GM23338 (cell line): ENCODE data around the gene SOAT1. TPM values are rescaled to one million over a fixed set of nuclear protein-coding genes. Genes with fewer than 3 reads are reported as not detected.

Experiments used
- ATAC-seq: fragments of 200-7000 bp; cut with Tn5 transposase; 3 replicates; pipeline ENCODE4 v1.9.1; 2020
- DNase-seq: peaks from one replicate; pipeline ENCODE4 v3.0.0-alpha.2; 2015; ENCODE audit warnings: low spot score
- H2AFZ ChIP-seq: fragments of 200-600 bp; sonication (generic); 2 replicates; pipeline ENCODE4 v1.8.0; 2016; ENCODE audit warnings: antibody characterized with exemption, mild to moderate bottlenecking, moderate library complexity
- H3F3A ChIP-seq: fragments of 200-600 bp; sonication (generic); replicated peaks from 2 replicates; pipeline ENCODE4 v1.8.0; 2017; ENCODE audit warnings: antibody characterized with exemption, mixed run types, low read depth
- H3K27ac ChIP-seq: fragments of 200-600 bp; sonication (generic); 2 replicates; pipeline ENCODE4 v1.6.1; 2016; ENCODE audit warnings: low read depth
- H3K27me3 ChIP-seq: fragments of 200-600 bp; sonication (generic); 2 replicates; pipeline ENCODE4 v1.8.0; 2016; ENCODE audit warnings: mild to moderate bottlenecking, mixed run types, moderate library complexity; ENCODE audit not compliant: insufficient read depth
- H3K36me3 ChIP-seq: fragments of 200-600 bp; sonication (generic); 2 replicates; pipeline ENCODE4 v1.8.0; 2016; ENCODE audit warnings: mild to moderate bottlenecking; ENCODE audit not compliant: insufficient read depth
- H3K4me1 ChIP-seq: fragments of 200-600 bp; sonication (generic); 2 replicates; pipeline ENCODE4 v1.8.0; 2016; ENCODE audit warnings: mild to moderate bottlenecking, moderate library complexity; ENCODE audit not compliant: insufficient read depth
- H3K4me2 ChIP-seq: fragments of 200-600 bp; sonication (generic); 2 replicates; pipeline ENCODE4 v1.7.1; 2017; ENCODE audit warnings: mixed run types
- H3K4me3 ChIP-seq: fragments of 200-600 bp; sonication (generic); 2 replicates; pipeline ENCODE4 v1.6.1; 2016; ENCODE audit warnings: mixed run types
- H3K79me2 ChIP-seq: fragments of 200-600 bp; sonication (generic); replicated peaks from 2 replicates; pipeline ENCODE4 v1.8.0; 2017; ENCODE audit warnings: mild to moderate bottlenecking; ENCODE audit not compliant: insufficient read depth
- H3K9me2 ChIP-seq: fragments of 200-600 bp; sonication (generic); 2 replicates; pipeline ENCODE4 v1.8.0; 2017; ENCODE audit not compliant: insufficient read depth
- H4K20me1 ChIP-seq: fragments of 200-600 bp; sonication (generic); replicated peaks from 2 replicates; pipeline ENCODE4 v1.8.0; 2017; ENCODE audit warnings: mild to moderate bottlenecking; ENCODE audit not compliant: insufficient read depth
- H3K27ac Mint-ChIP-seq: 2 replicates; pipeline ENCODE4 v1.8.0; 2020; ENCODE audit warnings: inconsistent platforms, mild to moderate bottlenecking, moderate library complexity, mixed read lengths
- H3K27me3 Mint-ChIP-seq: 3 replicates; pipeline ENCODE4 v1.8.0; 2022; ENCODE audit warnings: low read depth, mild to moderate bottlenecking, moderate library complexity, mixed read lengths, inconsistent platforms; ENCODE audit not compliant: insufficient read depth, poor library complexity
- H3K36me3 Mint-ChIP-seq: 3 replicates; pipeline ENCODE4 v1.8.0; 2021; ENCODE audit warnings: low read depth, mild to moderate bottlenecking, inconsistent platforms, moderate library complexity, mixed read lengths
- H3K4me1 Mint-ChIP-seq: 3 replicates; pipeline ENCODE4 v1.8.0; 2020; ENCODE audit warnings: mild to moderate bottlenecking, inconsistent platforms, mixed read lengths
- H3K4me3 Mint-ChIP-seq: 3 replicates; pipeline ENCODE4 v1.8.0; 2021; ENCODE audit warnings: moderate library complexity, mild to moderate bottlenecking, inconsistent platforms, mixed read lengths
- H3K9me3 Mint-ChIP-seq: 3 replicates; pipeline ENCODE4 v1.8.0; 2020; ENCODE audit warnings: moderate library complexity, mild to moderate bottlenecking, inconsistent platforms, mixed read lengths
- CTCF ChIP-seq, 2 experiments: fragments of 200-600 bp in 1 of 2; sonication (generic) in 1 of 2; conservative IDR thresholded peaks; 2 replicates each; pipeline versions ENCODE4 v1.5.1 to v1.6.1; 2016 to 2017; ENCODE audit warnings: antibody characterized with exemption in 2 of 2, low read depth in 2 of 2, mild to moderate bottlenecking in 2 of 2, moderate library complexity in 1 of 2
- EZH2 ChIP-seq: fragments of 200-600 bp; sonication (generic); IDR thresholded peaks from one replicate; pipeline ENCODE4 v1.8.0; 2017; ENCODE audit warnings: antibody characterized with exemption, mild to moderate bottlenecking, low read depth; ENCODE audit not compliant: unreplicated experiment
- JUNB ChIP-seq: IDR thresholded peaks from one replicate; pipeline ENCODE4 v1.6.1; 2016; ENCODE audit warnings: antibody characterized with exemption; ENCODE audit not compliant: unreplicated experiment
- NANOG ChIP-seq: IDR thresholded peaks from 2 replicates; pipeline ENCODE4 v1.6.1; 2016; ENCODE audit warnings: antibody characterized with exemption, borderline replicate concordance
- POLR2AphosphoS5 ChIP-seq: IDR thresholded peaks from 2 replicates; pipeline ENCODE4 v1.6.1; 2016; ENCODE audit warnings: antibody characterized with exemption, low read depth
- STAT1 ChIP-seq: IDR thresholded peaks from one replicate; pipeline ENCODE4 v1.6.1; 2016; ENCODE audit warnings: antibody characterized with exemption; ENCODE audit not compliant: unreplicated experiment
- ZNF114 ChIP-seq: fragments of 250-450 bp; sonication (Bioruptor Pico); IDR thresholded peaks from 2 replicates; pipeline ENCODE4 v1.5.0; 2020; ENCODE audit warnings: mild to moderate bottlenecking, moderate library complexity
- ZNF331 ChIP-seq: fragments of 250-450 bp; sonication (Bioruptor Pico); IDR thresholded peaks from 2 replicates; pipeline ENCODE4 v1.5.0; 2020; ENCODE audit warnings: low read depth, mild to moderate bottlenecking, moderate library complexity
- ZNF462 ChIP-seq: fragments of 250-450 bp; sonication (Bioruptor Pico); IDR thresholded peaks from 2 replicates; pipeline ENCODE4 v1.5.0; 2020; ENCODE audit warnings: mild to moderate bottlenecking, moderate library complexity
- polyA plus RNA-seq: library from polyadenylated mRNA; unstranded; fragments of >200 nt; fragmentation: Nextera tagmentation; extraction: Ambion mirVana; gene quantifications from 2 replicates; pipeline ENCODE4 v1.2.1, GENCODE V29; 2016
- total RNA-seq: library from RNA; depleted of rRNA; stranded (reverse); fragments of >200 nt; shearing (Covaris generic); gene quantifications from 2 replicates; pipeline ENCODE4 v1.2.3, GENCODE V29; 2014

SOAT1 gene
- total and polyA plus RNA-seq, 2 experiments from 2014 or later = 1.3 to 2.6 TPM

GRCh38 chr1:179251675-179252074 lies 41.9 kb upstream of the SOAT1 start (continued):
- TF ChIP-seq ZNF462 (CRISPR knock-in tag) (no peak), STAT1 (no peak)

- H3K4me1 Mint-ChIP-seq = no peaks in the 10 kb centered on the region
- H3K36me3 Mint-ChIP-seq = no peaks in the 10 kb centered on the region
- no peak for TF ChIP-seq STAT1
- no peak for TF ChIP-seq EZH2
- TF ChIP-seq NANOG = no peak
- TF ChIP-seq CTCF (conservative IDR thresholded peaks at IDR 0.05; ENCODE audit: low read depth in 2 of 2) = no peak
- no peak for TF ChIP-seq POLR2AphosphoS5
- TF ChIP-seq JUNB = no peak
- no peak for TF ChIP-seq ZNF331 (CRISPR knock-in tag)
- no peak for TF ChIP-seq ZNF114 (CRISPR knock-in tag)
- no peak for TF ChIP-seq ZNF462 (CRISPR knock-in tag)
Measured at GRCh38 chr1:179252606-179253005, 41.0 kb upstream of the SOAT1 start.

More at GRCh38 chr1:179252606-179253005, 41.0 kb upstream of the SOAT1 start:
- DNase-seq = no peak
- H3K79me2 ChIP-seq = no peaks in the 10 kb centered on the region
- no peaks in the 10 kb centered on the region for H3K9me2 ChIP-seq
- H3K27ac ChIP-seq = no peak overlapping the region
- no peaks in the 10 kb centered on the region for H4K20me1 ChIP-seq
- H3K27ac Mint-ChIP-seq = no peak overlapping the region
- no peak overlapping the region for H3K4me3 ChIP-seq
- H3K27me3 ChIP-seq = no peaks in the 10 kb centered on the region
- peaks cover 5% of the 10 kb centered on the region for H3K27me3 Mint-ChIP-seq
- no peaks in the 10 kb centered on the region for H3K4me1 ChIP-seq
- no peak overlapping the region for H2AFZ ChIP-seq
- H3K9me3 Mint-ChIP-seq = no peaks in the 10 kb centered on the region
- no peaks in the 10 kb centered on the region for H3F3A ChIP-seq
- no peak for ATAC-seq
- H3K36me3 ChIP-seq = no peaks in the 10 kb centered on the region
- H3K4me3 Mint-ChIP-seq = no peak overlapping the region
- H3K4me2 ChIP-seq = no peak overlapping the region
